Body of pancreas (tissue), 4 donors: ENCODE data around the gene FGG.
"Not testable (repeated sequence)": the region's sequence is repeated elsewhere in the genome, so short reads cannot be mapped to it uniquely, and the experiment has no call there.

ENCODE experiments used
- POLR2A ChIP-seq, 3 donors: fragments of 450-650 bp; IDR thresholded peaks; one replicate each; pipeline ENCODE4 v1.6.1; 2016; ENCODE audit warnings: antibody characterized with exemption in 3 of 3, mild to moderate bottlenecking in 2 of 3
- TF ChIP-seq, protein P1 (sequence below), 7 experiments: fragments of 450-650 bp in 4 of 7; fragments of 200-600 bp in 3 of 7; sonication (generic) in 3 of 7; IDR thresholded peaks; one replicate each; pipeline ENCODE4 v1.5.1; 2016 to 2019; ENCODE audit warnings: antibody characterized with exemption in 7 of 7

DNA sequence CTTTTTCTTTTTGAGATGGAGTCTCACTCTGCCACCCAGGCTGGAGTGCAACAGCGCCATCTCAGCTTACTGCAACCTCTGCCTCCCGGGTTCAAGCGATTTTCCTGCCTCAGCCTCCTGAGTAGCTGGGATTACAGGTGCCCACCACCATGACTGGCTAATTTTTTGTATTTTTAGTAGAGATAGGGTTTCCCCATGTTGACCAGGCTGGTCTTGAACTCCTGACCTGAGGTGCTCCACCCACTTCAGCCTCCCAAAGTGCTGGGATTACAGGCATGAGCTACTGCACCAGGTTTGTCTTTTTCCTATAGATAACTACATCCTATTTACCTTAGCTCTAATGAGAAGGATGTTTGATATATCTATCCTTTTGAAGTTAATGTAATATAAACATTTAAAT, 18.1 kb downstream of the FGG start:
- TF ChIP-seq, protein P1, sequence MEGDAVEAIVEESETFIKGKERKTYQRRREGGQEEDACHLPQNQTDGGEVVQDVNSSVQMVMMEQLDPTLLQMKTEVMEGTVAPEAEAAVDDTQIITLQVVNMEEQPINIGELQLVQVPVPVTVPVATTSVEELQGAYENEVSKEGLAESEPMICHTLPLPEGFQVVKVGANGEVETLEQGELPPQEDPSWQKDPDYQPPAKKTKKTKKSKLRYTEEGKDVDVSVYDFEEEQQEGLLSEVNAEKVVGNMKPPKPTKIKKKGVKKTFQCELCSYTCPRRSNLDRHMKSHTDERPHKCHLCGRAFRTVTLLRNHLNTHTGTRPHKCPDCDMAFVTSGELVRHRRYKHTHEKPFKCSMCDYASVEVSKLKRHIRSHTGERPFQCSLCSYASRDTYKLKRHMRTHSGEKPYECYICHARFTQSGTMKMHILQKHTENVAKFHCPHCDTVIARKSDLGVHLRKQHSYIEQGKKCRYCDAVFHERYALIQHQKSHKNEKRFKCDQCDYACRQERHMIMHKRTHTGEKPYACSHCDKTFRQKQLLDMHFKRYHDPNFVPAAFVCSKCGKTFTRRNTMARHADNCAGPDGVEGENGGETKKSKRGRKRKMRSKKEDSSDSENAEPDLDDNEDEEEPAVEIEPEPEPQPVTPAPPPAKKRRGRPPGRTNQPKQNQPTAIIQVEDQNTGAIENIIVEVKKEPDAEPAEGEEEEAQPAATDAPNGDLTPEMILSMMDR (IDR thresholded peaks at IDR 0.05), result not testable (repeated sequence)
- TF ChIP-seq POLR2A (IDR thresholded peaks at IDR 0.05), result not testable (repeated sequence)
